Measurements from ENCODE around the gene MYOD1. TPM values are rescaled to one million over a fixed set of nuclear protein-coding genes. Genes with fewer than 3 reads are reported as not detected.

Gene MYOD1
- total and polyA plus RNA-seq, 7 experiments from 2014 or later = not detected

- Histone ChIP-seq H3K36me3 (ENCODE audit: control insufficient read depth in 2 of 3, insufficient read depth in 3 of 3, low read length in 3 of 3) (no peaks in the 10 kb centered on the region), H3K4me3 (ENCODE audit: low read length) (no peak overlapping the region), H3K27me3 (ENCODE audit: control insufficient read depth in 2 of 2, insufficient read depth in 2 of 2, low read length in 2 of 2) (peaks cover 0 to 7% of the 10 kb centered on the region in 2 donors), H3K9me3 (ENCODE audit: control insufficient read depth in 2 of 3, low read length in 3 of 3) (no peaks in the 10 kb centered on the region), H3K4me1 (ENCODE audit: control insufficient read depth in 2 of 2, insufficient read depth in 2 of 2, low read length in 2 of 2) (no peaks in the 10 kb centered on the region), H3K27ac (ENCODE audit: low read depth, low read length) (no peak overlapping the region)
- ChIA-PET POLR2A (no interaction called here), CTCF (interaction anchor here (1.3 kb wide), 1 partner anchor 9 kb away, joined by 3 read pairs; no protein-coding TSS in a partner anchor)
- H3K4me1 Mint-ChIP-seq = peaks cover 0 to 6% (median 3%) of the 10 kb centered on the region in 7 donors
- intact Hi-C loops (cut with micrococcal nuclease) = loop anchor here in 1 of 2 donors (10.0 kb wide), 1 partner anchor 337 kb away; the partner anchor contains the start of gene KCNJ11
- no peaks in the 10 kb centered on the region for H3K9me3 Mint-ChIP-seq
- H3K27me3 Mint-ChIP-seq = peaks cover 31 to 55% (median 39%) of the 10 kb centered on the region in 5 donors
- H3K27ac Mint-ChIP-seq = no peak overlapping the region
- no peak for DNase-seq
- ATAC-seq = no peak
- H3K36me3 Mint-ChIP-seq = no peaks in the 10 kb centered on the region
- no peak overlapping the region for H3K4me3 Mint-ChIP-seq
Observed at GRCh38 chr11:17722000-17722643, 2.8 kb downstream of the MYOD1 start.

GRCh38 chr11:17724020-17724908 is 4.9 kb downstream of the MYOD1 start:
- H3K27me3 ChIP-seq (ENCODE audit: control insufficient read depth in 2 of 2, insufficient read depth in 2 of 2, low read length in 2 of 2) = peaks cover 0 to 7% of the 10 kb centered on the region in 2 donors
- Mint-ChIP-seq H3K4me3 (no peak overlapping the region), H3K36me3 (no peaks in the 10 kb centered on the region), H3K9me3 (no peaks in the 10 kb centered on the region), H3K27ac (no peak overlapping the region), H3K27me3 (peaks cover 41 to 68% (median 55%) of the 10 kb centered on the region in 5 donors), H3K4me1 (peaks cover 0 to 6% (median 2%) of the 10 kb centered on the region in 7 donors)
- no peak overlapping the region for H3K27ac ChIP-seq (ENCODE audit: low read depth, low read length)
- no peak for DNase-seq
- CTCF ChIA-PET = no interaction called here
- H3K36me3 ChIP-seq (ENCODE audit: control insufficient read depth in 2 of 3, insufficient read depth in 3 of 3, low read length in 3 of 3) = no peaks in the 10 kb centered on the region
- POLR2A ChIA-PET = no interaction called here
- H3K4me3 ChIP-seq (ENCODE audit: low read length) = no peak overlapping the region
- ATAC-seq = no peak
- intact Hi-C loops (cut with micrococcal nuclease) = loop anchor here in 1 of 2 donors (10.0 kb wide), 1 partner anchor 339 kb away; the partner anchor contains the start of gene KCNJ11
- no peaks in the 10 kb centered on the region for H3K4me1 ChIP-seq (ENCODE audit: control insufficient read depth in 2 of 2, insufficient read depth in 2 of 2, low read length in 2 of 2)
- no peaks in the 10 kb centered on the region for H3K9me3 ChIP-seq (ENCODE audit: control insufficient read depth in 2 of 3, low read length in 3 of 3)

GRCh38 chr11:17725174-17725573 is 5.8 kb downstream of the MYOD1 start:
- ATAC-seq (no peak), DNase-seq (no peak)
- intact Hi-C loops (cut with micrococcal nuclease) = loop anchor here in 1 of 2 donors (10.0 kb wide), 1 partner anchor 340 kb away; the partner anchor contains the start of gene KCNJ11
- no peaks in the 10 kb centered on the region for H3K36me3 Mint-ChIP-seq
- no peaks in the 10 kb centered on the region for H3K9me3 Mint-ChIP-seq
- Histone ChIP-seq H3K27me3 (ENCODE audit: control insufficient read depth in 2 of 2, insufficient read depth in 2 of 2, low read length in 2 of 2) (peaks cover 0 to 7% of the 10 kb centered on the region in 2 donors), H3K27ac (ENCODE audit: low read depth, low read length) (no peak overlapping the region), H3K36me3 (ENCODE audit: control insufficient read depth in 2 of 3, insufficient read depth in 3 of 3, low read length in 3 of 3) (no peaks in the 10 kb centered on the region), H3K4me1 (ENCODE audit: control insufficient read depth in 2 of 2, insufficient read depth in 2 of 2, low read length in 2 of 2) (no peaks in the 10 kb centered on the region), H3K4me3 (ENCODE audit: low read length) (no peak overlapping the region), H3K9me3 (ENCODE audit: control insufficient read depth in 2 of 3, low read length in 3 of 3) (no peaks in the 10 kb centered on the region)
- CTCF ChIA-PET = no interaction called here
- peaks cover 0 to 6% (median 2%) of the 10 kb centered on the region in 7 donors for H3K4me1 Mint-ChIP-seq
- no peak overlapping the region for H3K27ac Mint-ChIP-seq
- no peak overlapping the region for H3K4me3 Mint-ChIP-seq
- POLR2A ChIA-PET = no interaction called here
- peaks cover 46 to 71% (median 60%) of the 10 kb centered on the region in 5 donors for H3K27me3 Mint-ChIP-seq

GRCh38 chr11:17730137-17730536 is 10.8 kb downstream of the MYOD1 start:
- Histone ChIP-seq H3K36me3 (ENCODE audit: control insufficient read depth in 2 of 3, insufficient read depth in 3 of 3, low read length in 3 of 3) (no peaks in the 10 kb centered on the region), H3K9me3 (ENCODE audit: control insufficient read depth in 2 of 3, low read length in 3 of 3) (no peaks in the 10 kb centered on the region), H3K4me1 (ENCODE audit: control insufficient read depth in 2 of 2, insufficient read depth in 2 of 2, low read length in 2 of 2) (no peaks in the 10 kb centered on the region), H3K27ac (ENCODE audit: low read depth, low read length) (no peak overlapping the region), H3K4me3 (ENCODE audit: low read length) (no peak overlapping the region), H3K27me3 (ENCODE audit: control insufficient read depth in 2 of 2, insufficient read depth in 2 of 2, low read length in 2 of 2) (no peaks in the 10 kb centered on the region)
- Mint-ChIP-seq H3K36me3 (no peaks in the 10 kb centered on the region), H3K27ac (no peak overlapping the region), H3K27me3 (peaks cover 50 to 65% (median 61%) of the 10 kb centered on the region in 5 donors), H3K4me3 (no peak overlapping the region), H3K9me3 (no peaks in the 10 kb centered on the region), H3K4me1 (peaks cover 0 to 10% (median 7%) of the 10 kb centered on the region in 7 donors)
- ATAC-seq (no peak), DNase-seq (no peak)
- ChIA-PET CTCF (no interaction called here), POLR2A (no interaction called here)
- intact Hi-C loops (cut with micrococcal nuclease) = loop anchor here in 1 of 2 donors (2.0 to 5.0 kb wide), 2 partner anchors 131 to 377 kb away; partner anchors contain the start of gene SAAL1

GRCh38 chr11:17730608-17731462 is 11.5 kb downstream of the MYOD1 start:
- no peak overlapping the region for H3K4me3 ChIP-seq (ENCODE audit: low read length)
- Mint-ChIP-seq H3K27ac (no peak overlapping the region), H3K4me3 (no peak overlapping the region), H3K27me3 (peaks cover 49 to 63% (median 58%) of the 10 kb centered on the region in 5 donors), H3K9me3 (no peaks in the 10 kb centered on the region), H3K4me1 (peaks cover 0 to 10% (median 7%) of the 10 kb centered on the region in 7 donors), H3K36me3 (no peaks in the 10 kb centered on the region)
- no peaks in the 10 kb centered on the region for H3K9me3 ChIP-seq (ENCODE audit: control insufficient read depth in 2 of 3, low read length in 3 of 3)
- intact Hi-C loops (cut with micrococcal nuclease) = loop anchor here in 1 of 2 donors (1.0 to 5.0 kb wide), 3 partner anchors 132 to 376 kb away; partner anchors contain the start of gene SAAL1
- DNase-seq (peak in 8 of 9 donors; percentile 4 to 72 (median 32)), ATAC-seq (peak; percentile 74)
- no peaks in the 10 kb centered on the region for H3K36me3 ChIP-seq (ENCODE audit: control insufficient read depth in 2 of 3, insufficient read depth in 3 of 3, low read length in 3 of 3)
- H3K27ac ChIP-seq (ENCODE audit: low read depth, low read length) = no peak overlapping the region
- H3K4me1 ChIP-seq (ENCODE audit: control insufficient read depth in 2 of 2, insufficient read depth in 2 of 2, low read length in 2 of 2) = no peaks in the 10 kb centered on the region
- ChIA-PET POLR2A (no interaction called here), CTCF (interaction anchor here (0.6 to 1.7 kb wide), 5 partner anchors 8 to 251 kb away, joined by 3 to 6 read pairs (median 3); no protein-coding TSS in a partner anchor)
- no peaks in the 10 kb centered on the region for H3K27me3 ChIP-seq (ENCODE audit: control insufficient read depth in 2 of 2, insufficient read depth in 2 of 2, low read length in 2 of 2)

GRCh38 chr11:17733261-17733660 is 13.9 kb downstream of the MYOD1 start:
- Mint-ChIP-seq H3K27me3 (peaks cover 56 to 71% (median 59%) of the 10 kb centered on the region in 5 donors), H3K9me3 (peaks cover 0 to 5% (median 0%) of the 10 kb centered on the region in 11 donors), H3K27ac (no peak overlapping the region), H3K4me1 (peaks cover 0 to 14% (median 10%) of the 10 kb centered on the region in 7 donors), H3K4me3 (peak overlapping the region in 4 of 10 donors; percentile 11 to 71 (median 44)), H3K36me3 (peaks cover 0 to 5% (median 0%) of the 10 kb centered on the region in 5 donors)
- CTCF ChIA-PET = no interaction called here
- H3K9me3 ChIP-seq (ENCODE audit: control insufficient read depth in 2 of 3, low read length in 3 of 3) = no peaks in the 10 kb centered on the region
- no peaks in the 10 kb centered on the region for H3K36me3 ChIP-seq (ENCODE audit: control insufficient read depth in 2 of 3, insufficient read depth in 3 of 3, low read length in 3 of 3)
- H3K27me3 ChIP-seq (ENCODE audit: control insufficient read depth in 2 of 2, insufficient read depth in 2 of 2, low read length in 2 of 2) = peaks cover 0 to 4% of the 10 kb centered on the region in 2 donors
- ATAC-seq (no peak), DNase-seq (no peak)
- no peaks in the 10 kb centered on the region for H3K4me1 ChIP-seq (ENCODE audit: control insufficient read depth in 2 of 2, insufficient read depth in 2 of 2, low read length in 2 of 2)
- H3K27ac ChIP-seq (ENCODE audit: low read depth, low read length) = no peak overlapping the region
- intact Hi-C loops (cut with micrococcal nuclease) = loop anchor here in 1 of 2 donors (5.0 kb wide), 1 partner anchor 374 kb away; the partner anchor contains the start of gene SAAL1
- no peak overlapping the region for H3K4me3 ChIP-seq (ENCODE audit: low read length)
- POLR2A ChIA-PET = no interaction called here
